ENCODE measurements around the gene RBM19. TPM values are rescaled to one million over a fixed set of nuclear protein-coding genes. Genes with fewer than 3 reads are reported as not detected.

The RBM19 gene
- total RNA-seq, 2 donors from 2014 or later = 46.9 to 77.8 TPM

- Mint-ChIP-seq H3K27me3 (no peaks in the 10 kb centered on the region), H3K36me3 (no peaks in the 10 kb centered on the region), H3K27ac (no peak overlapping the region), H3K9me3 (no peaks in the 10 kb centered on the region), H3K4me1 (ENCODE audit: low read depth in 2 of 2) (peaks cover 20 to 35% of the 10 kb centered on the region in 2 donors), H3K4me3 (no peak overlapping the region)
- ATAC-seq = no peak
- DNase-seq (ENCODE audit: low spot score) = no peak
Observed at GRCh38 chr12:113860059-113860820, 105.9 kb downstream of the RBM19 start.

- Mint-ChIP-seq H3K4me3 (no peak overlapping the region), H3K27me3 (no peaks in the 10 kb centered on the region), H3K4me1 (ENCODE audit: low read depth in 2 of 2) (peaks cover 20 to 27% of the 10 kb centered on the region in 2 donors), H3K27ac (no peak overlapping the region), H3K36me3 (no peaks in the 10 kb centered on the region), H3K9me3 (no peaks in the 10 kb centered on the region)
- ATAC-seq (no peak), DNase-seq (ENCODE audit: low spot score) (no peak)
Observed at GRCh38 chr12:113858841-113859386, 107.2 kb downstream of the RBM19 start.

- Mint-ChIP-seq H3K9me3 (no peaks in the 10 kb centered on the region), H3K27ac (no peak overlapping the region), H3K27me3 (no peaks in the 10 kb centered on the region), H3K4me3 (no peak overlapping the region), H3K36me3 (no peaks in the 10 kb centered on the region), H3K4me1 (ENCODE audit: low read depth in 2 of 2) (peaks cover 5 to 11% of the 10 kb centered on the region in 2 donors)
- no peak for ATAC-seq
- DNase-seq (ENCODE audit: low spot score) = no peak
Observed at GRCh38 chr12:113857371-113857770, 108.8 kb downstream of the RBM19 start.

- H3K27ac Mint-ChIP-seq = no peak overlapping the region
- no peak overlapping the region for H3K4me3 Mint-ChIP-seq
- DNase-seq (ENCODE audit: low spot score) (no peak), ATAC-seq (no peak)
- no peaks in the 10 kb centered on the region for H3K36me3 Mint-ChIP-seq
- H3K27me3 Mint-ChIP-seq = no peaks in the 10 kb centered on the region
- no peaks in the 10 kb centered on the region for H3K4me1 Mint-ChIP-seq (ENCODE audit: low read depth in 2 of 2)
- H3K9me3 Mint-ChIP-seq = no peaks in the 10 kb centered on the region
Observed at GRCh38 chr12:113855998-113856397, 110.1 kb downstream of the RBM19 start.

GRCh38 chr12:113854385-113855142 is 111.6 kb downstream of the RBM19 start:
- no peaks in the 10 kb centered on the region for H3K27me3 Mint-ChIP-seq
- H3K4me3 Mint-ChIP-seq = no peak overlapping the region
- H3K27ac Mint-ChIP-seq = no peak overlapping the region
- H3K9me3 Mint-ChIP-seq = no peaks in the 10 kb centered on the region
- H3K4me1 Mint-ChIP-seq (ENCODE audit: low read depth in 2 of 2) = no peaks in the 10 kb centered on the region
- ATAC-seq (no peak), DNase-seq (ENCODE audit: low spot score) (no peak)
- H3K36me3 Mint-ChIP-seq = no peaks in the 10 kb centered on the region

- no peak for ATAC-seq
- no peak overlapping the region for H3K4me3 Mint-ChIP-seq
- H3K4me1 Mint-ChIP-seq (ENCODE audit: low read depth in 2 of 2) = no peaks in the 10 kb centered on the region
- no peaks in the 10 kb centered on the region for H3K27me3 Mint-ChIP-seq
- no peaks in the 10 kb centered on the region for H3K9me3 Mint-ChIP-seq
- H3K36me3 Mint-ChIP-seq = no peaks in the 10 kb centered on the region
- no peak for DNase-seq (ENCODE audit: low spot score)
- no peak overlapping the region for H3K27ac Mint-ChIP-seq
Observed at GRCh38 chr12:113853491-113853890, 112.6 kb downstream of the RBM19 start.

GRCh38 chr12:113852695-113853490 is 113.2 kb downstream of the RBM19 start:
- ATAC-seq = no peak
- H3K27me3 Mint-ChIP-seq = no peaks in the 10 kb centered on the region
- no peaks in the 10 kb centered on the region for H3K36me3 Mint-ChIP-seq
- no peaks in the 10 kb centered on the region for H3K9me3 Mint-ChIP-seq
- H3K4me1 Mint-ChIP-seq (ENCODE audit: low read depth in 2 of 2) = no peaks in the 10 kb centered on the region
- DNase-seq (ENCODE audit: low spot score) = no peak
- no peak overlapping the region for H3K4me3 Mint-ChIP-seq
- H3K27ac Mint-ChIP-seq = no peak overlapping the region

- Mint-ChIP-seq H3K4me1 (ENCODE audit: low read depth in 2 of 2) (no peaks in the 10 kb centered on the region), H3K4me3 (no peak overlapping the region), H3K36me3 (no peaks in the 10 kb centered on the region), H3K27ac (no peak overlapping the region), H3K9me3 (no peaks in the 10 kb centered on the region), H3K27me3 (no peaks in the 10 kb centered on the region)
- DNase-seq (ENCODE audit: low spot score) (no peak), ATAC-seq (no peak)
Observed at GRCh38 chr12:113852264-113852663, 113.9 kb downstream of the RBM19 start.

GRCh38 chr12:113850309-113851056 is 115.6 kb downstream of the RBM19 start:
- no peak for ATAC-seq
- Mint-ChIP-seq H3K36me3 (no peaks in the 10 kb centered on the region), H3K4me3 (no peak overlapping the region), H3K4me1 (ENCODE audit: low read depth in 2 of 2) (no peaks in the 10 kb centered on the region), H3K27ac (no peak overlapping the region), H3K9me3 (no peaks in the 10 kb centered on the region), H3K27me3 (no peaks in the 10 kb centered on the region)
- no peak for DNase-seq (ENCODE audit: low spot score)

- H3K27me3 Mint-ChIP-seq = no peaks in the 10 kb centered on the region
- H3K9me3 Mint-ChIP-seq = no peaks in the 10 kb centered on the region
- no peaks in the 10 kb centered on the region for H3K36me3 Mint-ChIP-seq
- H3K4me3 Mint-ChIP-seq = no peak overlapping the region
- DNase-seq (ENCODE audit: low spot score) = no peak
- ATAC-seq = no peak
- H3K27ac Mint-ChIP-seq = no peak overlapping the region
- no peaks in the 10 kb centered on the region for H3K4me1 Mint-ChIP-seq (ENCODE audit: low read depth in 2 of 2)
Observed at GRCh38 chr12:113847856-113848255, 118.3 kb downstream of the RBM19 start.

GRCh38 chr12:113846883-113847755 is 119.0 kb downstream of the RBM19 start:
- no peak overlapping the region for H3K4me3 Mint-ChIP-seq
- no peaks in the 10 kb centered on the region for H3K4me1 Mint-ChIP-seq (ENCODE audit: low read depth in 2 of 2)
- ATAC-seq (no peak), DNase-seq (ENCODE audit: low spot score) (no peak)
- H3K9me3 Mint-ChIP-seq = no peaks in the 10 kb centered on the region
- peaks cover 6% of the 10 kb centered on the region for H3K36me3 Mint-ChIP-seq
- H3K27ac Mint-ChIP-seq = no peak overlapping the region
- H3K27me3 Mint-ChIP-seq = no peaks in the 10 kb centered on the region

GRCh38 chr12:113845900-113846674 is 120.0 kb downstream of the RBM19 start:
- Mint-ChIP-seq H3K9me3 (no peaks in the 10 kb centered on the region), H3K4me3 (no peak overlapping the region), H3K36me3 (peaks cover 6% of the 10 kb centered on the region), H3K27me3 (no peaks in the 10 kb centered on the region), H3K4me1 (ENCODE audit: low read depth in 2 of 2) (no peaks in the 10 kb centered on the region), H3K27ac (no peak overlapping the region)
- no peak for DNase-seq (ENCODE audit: low spot score)
- no peak for ATAC-seq
